HG03342 (cell line): ENCODE data around the gene SMARCC1.

Experiments
- ATAC-seq: cut with Tn5 transposase; IDR thresholded peaks from one replicate; pipeline ENCODE4 v1.9.1; 2021; ENCODE audit warnings: mild to moderate bottlenecking, moderate library complexity; ENCODE audit not compliant: unreplicated experiment

Gene SMARCC1

DNA sequence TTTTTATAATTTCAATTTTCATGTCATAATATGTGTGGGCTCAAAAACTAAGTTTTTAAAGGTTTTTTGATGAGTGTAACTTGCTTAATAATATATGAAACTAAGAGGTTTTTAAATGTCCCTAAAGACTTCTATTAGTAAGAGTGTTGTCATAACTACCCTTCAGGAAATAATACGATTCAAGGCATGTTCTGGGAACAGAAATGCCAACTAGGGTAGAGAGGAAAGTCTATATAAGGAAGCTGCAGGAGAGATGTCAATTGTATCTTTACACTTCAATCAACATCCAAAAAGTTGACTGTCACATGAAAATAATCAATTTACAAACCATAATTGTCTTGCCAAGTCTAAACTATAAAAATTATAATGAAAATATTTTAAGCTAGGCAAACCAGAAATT lies 76.3 kb downstream of the SMARCC1 start:
- ATAC-seq = no peak

DNA sequence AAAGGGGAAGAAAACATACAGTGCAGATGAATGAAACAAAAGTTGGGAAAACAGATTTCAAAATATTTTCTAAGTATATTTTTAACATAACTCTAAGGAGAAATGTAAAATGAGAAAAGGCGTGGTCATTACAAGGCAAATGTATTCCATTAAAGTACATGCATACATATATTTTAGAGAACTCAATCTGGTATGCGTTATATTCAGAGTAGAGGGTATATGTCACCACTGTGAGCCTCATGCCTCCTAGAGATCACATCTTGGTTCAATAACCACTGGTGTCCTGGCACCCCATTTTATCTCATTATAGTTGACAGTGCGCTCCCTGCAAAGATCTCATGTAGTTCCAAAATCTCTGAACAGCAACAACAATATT lies 77.5 kb downstream of the SMARCC1 start:
- no peak for ATAC-seq

DNA sequence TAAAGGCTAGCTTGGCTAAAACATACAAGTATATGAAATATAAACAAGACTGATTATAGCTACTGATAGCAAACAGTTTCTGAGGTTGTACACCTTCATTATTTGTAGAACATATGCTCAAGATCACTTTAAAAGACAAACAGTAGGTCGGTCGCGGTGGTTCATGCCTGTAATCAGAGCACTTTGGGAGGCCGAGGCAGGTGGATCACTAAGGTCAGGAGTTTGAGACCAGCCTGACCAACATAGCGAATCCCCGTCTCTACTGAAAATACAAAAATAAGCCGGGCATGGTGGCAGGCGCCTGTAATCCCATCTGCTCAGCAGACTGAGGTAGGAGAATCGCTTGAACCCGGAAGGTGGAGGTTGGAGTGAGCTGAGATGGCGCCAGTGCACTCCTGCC lies 80.3 kb downstream of the SMARCC1 start:
- no peak for ATAC-seq

DNA sequence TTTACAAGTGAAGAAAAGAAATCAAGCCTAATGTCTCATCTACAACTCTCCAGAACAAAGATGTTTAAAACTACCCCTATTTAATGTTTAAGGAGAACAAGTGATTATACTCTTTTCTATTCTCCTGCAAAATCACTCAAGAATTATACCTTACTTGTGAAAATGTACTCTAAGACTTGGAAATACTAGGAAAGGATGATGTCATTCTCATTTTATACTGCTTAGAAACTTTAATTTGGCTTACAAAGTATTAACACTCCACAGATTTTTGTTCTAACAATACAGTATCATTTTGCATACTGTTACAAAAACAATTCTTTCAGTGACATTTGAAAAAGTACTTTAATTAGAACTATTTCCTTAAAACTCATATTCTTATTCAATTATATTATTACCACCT lies 89.5 kb downstream of the SMARCC1 start:
- no peak for ATAC-seq

DNA sequence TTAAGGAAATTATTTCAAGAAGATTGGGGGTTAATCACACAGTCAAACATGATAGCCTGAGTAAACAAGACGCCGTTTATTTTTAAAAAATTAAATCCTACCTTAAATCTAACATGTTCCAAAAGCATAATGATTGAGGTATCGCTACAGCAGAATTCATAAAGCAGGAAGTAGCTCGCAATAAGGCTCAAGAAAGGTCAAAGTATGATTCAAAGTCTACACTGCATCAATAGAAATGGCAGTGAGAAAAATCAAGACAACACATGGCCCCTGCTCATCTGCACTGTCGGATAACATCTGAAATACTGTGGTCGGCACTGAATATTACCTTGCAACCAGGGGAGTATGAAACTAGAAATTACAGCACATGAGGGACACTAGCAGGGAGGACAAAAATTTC lies 93.2 kb downstream of the SMARCC1 start:
- ATAC-seq = no peak

DNA sequence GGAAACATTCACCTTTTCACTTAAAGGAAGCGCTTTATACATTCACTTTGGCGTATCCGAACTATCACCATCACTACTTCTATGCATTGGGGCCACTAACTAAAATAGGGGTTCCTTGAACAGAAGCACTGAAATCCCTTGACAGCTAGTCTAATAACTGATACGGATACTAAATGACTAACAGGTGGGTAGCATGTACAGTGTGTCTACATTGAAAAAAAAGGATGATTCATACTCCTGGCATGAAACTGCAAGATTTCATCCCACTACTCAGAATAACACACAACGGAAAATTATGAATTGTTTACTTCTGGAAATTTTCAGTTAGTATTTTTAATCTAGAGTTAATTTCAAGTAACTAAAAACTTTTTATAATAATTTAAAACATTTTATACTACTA lies 96.7 kb downstream of the SMARCC1 start:
- ATAC-seq = no peak

DNA sequence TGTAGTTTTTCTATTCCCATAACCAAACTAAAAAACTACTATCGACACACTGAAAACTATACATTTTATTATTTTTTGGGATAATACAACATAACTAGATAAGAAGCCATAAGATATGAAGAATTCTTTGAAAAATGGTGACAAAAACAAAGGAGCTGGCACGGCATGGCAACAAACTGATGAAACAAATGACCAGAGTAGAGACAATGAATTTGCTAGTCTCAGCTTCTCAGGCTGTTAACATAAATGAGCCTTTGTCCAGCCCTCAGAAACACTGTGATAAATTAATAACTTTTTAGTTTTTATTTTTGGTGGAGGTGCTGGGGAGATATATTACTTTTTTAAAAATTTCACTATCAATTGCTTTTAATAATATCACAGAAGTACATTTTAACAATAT lies 100.7 kb downstream of the SMARCC1 start:
- no peak for ATAC-seq

DNA sequence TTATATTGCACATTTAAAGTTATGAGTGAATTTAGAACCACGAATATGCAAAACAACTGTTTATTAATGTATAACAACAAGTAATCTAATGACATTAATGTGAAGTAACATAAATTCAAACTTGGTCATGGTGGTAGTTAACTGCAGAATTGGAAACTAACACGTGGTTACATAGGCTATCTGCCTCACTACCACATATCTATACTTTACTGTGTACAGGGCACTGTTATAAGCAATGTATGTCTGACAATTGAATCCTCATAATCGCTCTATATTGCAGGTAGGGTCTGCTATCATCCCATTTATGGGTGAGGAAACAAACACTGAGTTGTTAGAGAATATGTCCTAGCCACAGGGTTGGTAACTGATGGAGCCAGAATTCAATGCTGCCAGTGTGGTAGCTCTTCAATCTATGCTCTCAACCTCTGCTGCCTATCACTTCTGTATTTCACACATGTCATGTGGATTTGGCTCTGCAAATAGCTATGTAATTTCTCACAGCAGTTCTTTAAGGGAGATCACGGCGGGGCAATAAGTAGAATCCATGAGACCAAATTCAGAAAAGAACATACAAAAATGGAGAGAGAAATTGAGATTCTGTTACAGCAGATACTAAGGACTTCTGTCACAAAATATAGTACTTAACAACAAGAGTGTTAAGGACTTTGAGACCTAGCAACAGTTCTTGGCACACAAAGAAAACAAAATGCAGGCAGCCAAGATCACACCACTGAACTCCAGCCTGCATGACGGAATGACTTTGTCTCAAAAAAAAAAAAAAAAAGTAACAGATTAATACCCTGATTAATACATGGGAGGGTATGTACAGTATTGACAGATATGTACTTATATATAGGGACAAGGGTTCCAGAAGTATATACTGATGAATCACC lies 103.0 kb downstream of the SMARCC1 start:
- no peak for ATAC-seq

DNA sequence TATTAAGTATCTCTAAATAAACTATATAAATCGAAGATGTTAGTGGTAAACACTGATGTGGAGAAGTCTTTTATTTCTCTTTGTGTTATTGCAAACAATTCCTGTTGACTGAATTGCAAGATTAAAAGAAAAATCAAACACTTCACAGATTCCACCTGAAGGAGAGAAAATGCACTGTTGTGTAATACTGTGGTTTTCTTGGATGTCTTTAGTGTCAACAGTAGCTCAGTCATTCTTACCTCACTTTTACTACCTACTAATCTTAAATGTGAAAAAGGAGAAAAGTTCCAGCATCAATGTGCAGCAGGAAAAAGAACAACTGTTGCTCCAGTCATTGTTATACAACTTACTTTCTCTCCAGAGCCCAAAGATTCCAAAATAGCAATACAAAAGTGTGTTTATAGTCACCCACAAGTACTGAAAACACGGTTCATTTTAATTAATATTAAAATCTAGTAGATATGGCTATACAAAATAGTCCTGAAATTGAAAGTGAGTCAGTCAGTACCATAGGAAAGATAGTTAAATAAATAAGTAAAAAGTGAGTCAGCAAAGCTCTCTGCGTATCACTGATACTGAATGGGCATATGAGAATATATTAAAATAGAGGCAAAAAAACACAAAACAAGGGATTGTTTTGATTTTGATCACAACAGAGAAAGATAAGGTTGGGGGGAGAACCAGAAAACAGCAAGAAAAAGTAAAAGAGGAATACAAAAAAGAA lies 112.5 kb downstream of the SMARCC1 start:
- ATAC-seq = no peak

DNA sequence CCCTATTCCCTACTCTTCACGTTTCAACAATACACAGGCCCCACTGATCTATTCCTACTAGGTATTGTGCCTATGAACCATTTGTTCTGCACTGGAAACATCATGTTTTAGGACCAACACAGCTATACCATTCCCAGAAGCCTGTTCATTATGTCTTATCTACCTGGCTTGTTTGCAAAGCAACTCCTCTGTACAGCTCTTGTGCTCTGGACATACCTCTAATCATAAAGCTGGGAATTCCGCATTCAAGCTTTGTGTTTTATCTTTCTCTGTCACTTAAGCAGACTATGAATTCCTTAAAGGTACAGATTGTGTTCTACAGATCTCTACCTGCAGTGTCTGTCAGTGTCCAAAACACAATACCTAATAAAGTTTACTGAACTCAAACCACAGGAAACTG lies 115.6 kb downstream of the SMARCC1 start:
- ATAC-seq = no peak

DNA sequence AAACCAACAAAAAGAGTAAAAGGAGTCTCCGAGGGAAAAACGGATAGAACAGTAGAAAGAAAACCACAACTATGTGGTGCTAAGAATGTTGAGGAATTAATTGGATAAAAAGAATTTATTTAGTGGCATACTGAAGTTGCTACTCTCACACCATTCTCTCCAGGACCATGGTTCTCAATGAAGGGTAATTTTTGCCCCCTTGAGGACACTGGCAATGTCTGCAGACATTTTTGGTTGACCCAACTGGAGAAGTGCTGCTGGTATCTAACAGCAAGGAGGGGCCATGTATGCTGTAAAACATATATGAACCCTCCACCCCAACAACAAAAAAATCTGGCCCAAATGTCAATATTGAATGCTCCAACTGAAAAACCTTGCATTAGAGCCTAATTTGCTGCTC lies 117.2 kb downstream of the SMARCC1 start:
- no peak for ATAC-seq

DNA sequence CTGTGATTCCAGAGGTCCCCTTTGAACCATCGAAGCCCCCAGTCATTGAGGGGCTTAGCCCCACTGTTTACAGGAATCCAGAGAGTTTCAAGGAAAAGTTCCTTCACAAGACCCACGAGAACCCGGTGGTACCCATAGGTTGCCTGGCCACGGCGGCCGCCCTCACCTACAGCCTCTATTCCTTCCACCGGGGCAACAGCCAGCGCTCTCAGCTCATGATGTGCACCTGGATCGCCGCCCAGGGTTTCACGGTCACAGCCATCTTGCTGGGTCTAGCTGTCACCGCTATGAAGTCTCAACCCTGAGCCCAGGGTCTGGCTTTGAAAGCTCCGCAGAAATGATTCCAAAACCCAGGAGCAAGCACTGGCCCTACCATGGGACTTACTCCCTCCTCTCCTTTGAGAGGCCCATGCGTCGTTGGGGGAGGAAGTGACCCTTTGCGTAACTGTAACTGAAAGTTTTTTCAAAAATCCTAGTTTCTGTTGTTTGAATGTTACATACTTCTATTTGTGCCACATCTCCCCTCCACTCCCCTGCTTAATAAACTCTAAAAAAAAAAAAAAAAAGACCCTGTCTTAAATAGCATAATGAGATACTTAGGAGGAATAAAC lies 118.0 kb downstream of the SMARCC1 start:
- ATAC-seq = no peak

DNA sequence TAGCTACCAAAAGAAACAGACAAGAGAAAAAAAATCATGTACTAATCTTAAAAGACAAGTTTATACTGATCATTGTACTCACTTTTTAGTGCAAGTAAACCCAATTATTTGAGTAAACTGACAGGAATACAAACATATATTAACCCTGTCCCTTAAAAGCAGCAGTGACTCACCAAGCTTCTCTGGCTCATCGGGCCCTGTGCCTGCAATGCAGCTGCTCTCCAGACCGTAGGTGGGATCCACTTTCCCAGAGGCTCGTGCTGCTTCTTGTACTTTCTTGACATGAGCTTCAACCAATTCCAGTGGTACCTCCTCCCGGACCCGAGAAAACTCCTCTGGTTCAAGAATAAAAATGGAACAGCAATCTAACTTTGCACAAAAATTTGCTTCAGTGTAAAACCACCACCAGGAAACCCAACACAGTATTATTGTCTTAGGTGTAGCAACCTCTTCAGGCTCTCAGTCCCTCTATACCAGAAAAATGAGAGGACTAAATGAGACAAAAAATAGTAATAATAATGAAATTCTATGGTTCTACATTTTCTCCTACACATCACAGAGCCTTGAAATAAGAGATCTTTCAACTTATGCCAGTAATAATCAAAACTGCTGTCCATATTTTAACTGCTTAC lies 120.5 kb downstream of the SMARCC1 start:
- no peak for ATAC-seq

DNA sequence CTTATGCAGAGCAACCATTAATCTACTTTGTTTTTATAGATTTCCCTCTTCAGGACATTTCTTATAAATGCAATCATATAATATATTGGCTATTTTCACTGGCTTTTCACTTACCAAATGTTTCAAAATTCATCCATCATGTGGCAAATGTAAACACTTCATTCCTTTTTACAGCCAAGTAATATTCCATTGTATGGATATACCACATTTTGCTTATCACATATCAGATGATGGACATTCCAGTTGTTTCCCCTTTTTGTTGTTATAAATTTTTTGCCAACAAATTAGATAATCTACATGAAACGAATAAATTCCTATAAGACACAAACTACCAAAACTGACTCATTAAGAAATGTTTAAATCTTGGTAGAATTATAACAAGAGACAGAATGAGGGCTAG lies 123.2 kb downstream of the SMARCC1 start:
- no peak for ATAC-seq

DNA sequence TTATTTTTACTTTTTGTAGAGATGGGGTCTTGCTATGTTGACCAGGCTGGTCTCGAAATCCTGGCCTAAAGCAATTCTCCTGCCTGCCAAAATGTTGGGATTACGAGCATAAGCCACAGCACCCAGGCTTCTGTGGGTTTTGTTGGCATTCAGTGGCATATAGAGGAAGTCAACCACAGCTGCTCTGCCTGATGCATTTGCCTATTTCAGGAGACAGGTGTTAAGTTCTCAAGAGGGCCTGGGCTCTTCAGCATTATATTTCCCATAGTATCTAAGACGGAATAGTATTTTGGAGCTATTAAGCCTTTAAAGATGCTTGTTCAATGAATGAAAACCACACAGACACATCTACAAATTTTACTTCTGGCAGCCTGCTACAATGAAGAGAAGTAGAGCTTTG lies 129.6 kb downstream of the SMARCC1 start:
- ATAC-seq = no peak

DNA sequence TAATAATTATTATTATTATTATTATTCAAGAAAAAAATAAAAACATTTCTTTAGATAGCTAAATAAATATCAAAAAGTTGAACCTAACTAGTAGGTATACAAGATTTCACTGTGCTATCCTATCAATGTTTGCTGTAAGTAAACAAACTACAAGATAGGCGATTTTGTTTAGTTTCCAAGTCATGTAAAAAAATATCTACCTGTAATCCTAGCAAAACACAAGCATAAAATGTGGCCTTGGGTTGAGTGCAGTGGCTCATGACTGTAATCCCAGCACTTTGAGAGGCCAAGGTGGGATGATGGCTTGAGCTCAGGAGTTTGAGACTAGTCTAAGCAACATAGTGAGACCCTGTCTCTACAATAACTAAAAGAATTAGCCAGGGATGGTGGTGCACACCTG lies 131.4 kb downstream of the SMARCC1 start:
- no peak for ATAC-seq

DNA sequence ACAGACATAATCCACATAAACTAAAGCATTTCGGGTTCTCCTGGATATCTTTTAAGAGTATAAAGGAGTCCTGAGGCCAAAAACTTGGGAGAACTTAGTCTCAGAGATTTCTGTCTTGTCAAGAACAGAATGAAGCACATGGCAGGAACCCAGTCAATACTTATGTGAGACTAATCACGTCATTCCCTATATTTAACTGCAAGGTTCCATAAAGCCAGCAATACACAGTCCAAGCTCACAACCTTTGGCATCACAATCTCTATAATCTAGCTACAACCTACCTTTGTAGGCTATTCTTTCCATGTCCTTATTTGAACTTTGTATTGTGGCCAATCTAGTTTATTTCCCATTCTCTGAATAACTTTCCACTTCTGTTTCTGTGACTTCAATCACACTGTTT lies 134.1 kb downstream of the SMARCC1 start:
- no peak for ATAC-seq

DNA sequence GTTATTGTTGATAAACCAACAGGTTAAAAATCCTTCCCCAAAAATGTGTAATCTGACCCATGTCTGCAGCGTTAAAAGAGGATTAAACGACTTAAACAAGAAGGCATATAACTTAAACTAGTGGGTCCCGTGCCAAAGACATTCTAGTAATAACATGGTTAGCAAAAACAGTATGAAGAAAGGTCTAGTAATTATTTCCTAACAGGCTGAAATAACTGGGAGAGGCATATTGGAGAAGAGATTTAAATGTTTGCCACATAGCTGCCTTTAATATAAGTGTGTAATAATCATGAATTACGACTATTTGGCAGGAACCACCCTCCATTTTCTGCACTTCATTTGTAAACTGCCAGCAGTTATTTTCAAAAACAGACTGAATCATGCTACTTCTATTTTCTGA lies 135.3 kb downstream of the SMARCC1 start:
- no peak for ATAC-seq

DNA sequence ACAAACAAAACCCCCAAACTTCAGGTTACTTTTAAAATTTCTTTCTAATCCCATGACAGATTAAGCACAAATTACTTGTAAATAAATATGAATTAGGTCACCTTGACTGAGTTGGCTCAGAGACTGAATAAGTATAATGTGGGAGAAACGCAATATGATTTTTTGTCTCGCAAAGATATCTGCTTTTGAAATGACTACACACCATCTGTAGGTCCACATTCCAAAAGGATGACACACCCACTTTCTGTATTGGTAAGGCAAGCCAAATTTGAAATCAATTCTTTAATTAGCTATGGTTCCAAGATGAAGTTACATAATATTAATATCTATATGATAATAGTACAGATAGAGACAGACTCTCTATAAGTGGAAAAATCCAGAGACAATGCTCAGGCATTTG lies 136.1 kb downstream of the SMARCC1 start:
- ATAC-seq = no peak

DNA sequence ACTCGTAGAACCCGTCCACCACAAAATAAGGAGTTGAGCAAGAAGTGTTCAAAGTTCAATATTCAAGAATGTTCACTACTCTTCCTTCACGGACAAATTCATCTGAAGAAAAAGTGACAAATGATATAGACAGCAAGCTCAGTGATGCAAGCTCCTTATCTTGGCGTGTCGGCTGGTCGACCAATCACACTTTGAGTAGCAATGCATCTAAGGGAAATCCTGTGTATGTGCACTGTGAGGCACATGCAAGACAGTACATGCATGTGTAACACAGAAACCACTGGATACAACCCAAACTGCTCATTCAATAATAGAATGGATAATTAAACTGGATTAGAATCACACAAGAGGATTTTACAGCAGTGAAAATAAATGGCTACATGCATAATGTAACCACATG lies 138.6 kb downstream of the SMARCC1 start:
- ATAC-seq = no peak

DNA sequence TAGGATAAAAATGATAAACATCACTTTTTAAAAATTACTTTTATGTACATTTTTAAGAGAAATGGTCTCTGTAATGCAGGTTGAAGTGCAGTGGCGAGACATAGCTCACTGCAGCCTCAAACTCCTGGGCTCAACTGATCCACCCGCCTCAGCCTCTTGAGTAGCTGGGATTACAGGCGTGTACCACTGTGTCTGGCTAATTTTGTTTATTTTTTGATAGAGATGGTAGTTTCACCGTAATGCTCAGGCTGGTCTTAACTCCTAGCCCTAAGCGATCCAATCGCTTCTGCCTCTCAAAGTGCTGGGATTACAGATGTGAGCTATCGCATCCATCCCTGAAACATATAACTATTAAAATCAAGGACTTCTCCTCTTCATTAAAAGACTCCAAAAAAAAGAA lies 140.0 kb downstream of the SMARCC1 start:
- ATAC-seq = no peak

DNA sequence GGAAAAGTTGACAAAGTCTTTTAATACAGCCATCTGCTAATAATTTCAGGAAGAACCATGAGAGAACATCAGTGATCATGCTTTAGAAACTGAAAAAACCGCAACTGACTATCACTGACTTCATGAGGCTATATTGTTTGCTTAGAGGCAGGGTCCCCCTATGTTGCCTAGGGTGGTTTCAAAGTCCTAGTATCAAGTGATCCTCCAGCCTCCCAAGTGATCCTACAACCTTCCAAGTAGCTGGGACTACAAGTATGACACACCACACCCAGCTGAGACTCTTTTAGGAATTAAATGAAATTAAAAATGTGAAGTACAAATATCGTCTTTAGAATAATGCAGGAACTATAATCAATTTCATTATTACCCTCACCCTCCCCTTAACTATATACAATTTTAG lies 144.8 kb downstream of the SMARCC1 start:
- no peak for ATAC-seq
